NCI-H345 treated with DMSO at 0.1 percent for 48 hours (cell line): ENCODE data around the gene RGS6.

Source experiments
- DNase-seq: peaks from one replicate; lab custom pipeline; 2025; ENCODE audit not compliant: unreplicated experiment; lab: John Stamatoyannopoulos, UW

RGS6 gene

GRCh38 chr14:72600551-72601330 is 668.5 kb downstream of the RGS6 start:
- no peak for DNase-seq

GRCh38 chr14:72603639-72604038 is 671.4 kb downstream of the RGS6 start:
- DNase-seq = no peak

GRCh38 chr14:72604133-72604532 is 671.9 kb downstream of the RGS6 start:
- no peak for DNase-seq

- DNase-seq = no peak
Measured at GRCh38 chr14:72605096-72605920, 673.1 kb downstream of the RGS6 start.

GRCh38 chr14:72605921-72606220 is 673.6 kb downstream of the RGS6 start:
- no peak for DNase-seq

- DNase-seq = no peak
Measured at GRCh38 chr14:72606879-72607278, 674.6 kb downstream of the RGS6 start.

GRCh38 chr14:72607386-72608130 is 675.3 kb downstream of the RGS6 start:
- no peak for DNase-seq

GRCh38 chr14:72608391-72609204 is 676.4 kb downstream of the RGS6 start:
- no peak for DNase-seq

GRCh38 chr14:72609205-72609916 is 677.1 kb downstream of the RGS6 start:
- no peak for DNase-seq

GRCh38 chr14:72610096-72610830 is 678.0 kb downstream of the RGS6 start:
- DNase-seq = no peak

- no peak for DNase-seq
Measured at GRCh38 chr14:72610831-72611200, 678.6 kb downstream of the RGS6 start.

GRCh38 chr14:72611506-72611905 is 679.3 kb downstream of the RGS6 start:
- DNase-seq = no peak

GRCh38 chr14:72612041-72612440 is 679.8 kb downstream of the RGS6 start:
- DNase-seq = no peak

- no peak for DNase-seq
Measured at GRCh38 chr14:72613231-72613974, 681.2 kb downstream of the RGS6 start.

- DNase-seq = no peak
Measured at GRCh38 chr14:72613975-72614319, 681.7 kb downstream of the RGS6 start.

- DNase-seq = no peak
Measured at GRCh38 chr14:72614365-72614764, 682.1 kb downstream of the RGS6 start.

- DNase-seq = no peak
Measured at GRCh38 chr14:72614891-72615415, 682.7 kb downstream of the RGS6 start.

GRCh38 chr14:72615451-72616121 is 683.4 kb downstream of the RGS6 start:
- no peak for DNase-seq
